ENCODE measurements around the gene C11orf24. TPM values are rescaled to one million over a fixed set of nuclear protein-coding genes. Genes with fewer than 3 reads are reported as not detected.

C11orf24 gene
- total and polyA plus RNA-seq, 2 of the 8 experiments (the other 6 are each of a cell fraction or from before 2014, with no cell fraction given), result 45.4 to 51.7 TPM

GRCh38 chr11:68295940-68296339 is 24.2 kb upstream of the C11orf24 start:
- TF ChIP-seq USF2 (IDR thresholded peaks at IDR 0.05; ENCODE audit: low read length) (no peak), HDAC2 (IDR thresholded peaks at IDR 0.05; ENCODE audit: borderline replicate concordance in 1 of 2, low read depth in 2 of 2, low read length in 2 of 2) (no peak), HDAC6 (IDR thresholded peaks at IDR 0.05; ENCODE audit: low read depth, low read length) (no peak), SP1 (IDR thresholded peaks at IDR 0.05; ENCODE audit: low read depth, low read length) (no peak), CREB1 (IDR thresholded peaks at IDR 0.05) (no peak), CBX5 (IDR thresholded peaks at IDR 0.05; ENCODE audit: low read depth, low read length) (no peak), TCF12 (IDR thresholded peaks at IDR 0.05; ENCODE audit: low read depth, low read length) (no peak), ATF2 (IDR thresholded peaks at IDR 0.05; ENCODE audit: low read length) (no peak)
- no peaks in the 10 kb centered on the region for H3K79me1 ChIP-seq (ENCODE audit: low read depth, low read length)
- ChIA-PET POLR2A (ENCODE audit: partially characterized antibody) (interaction anchor here (1.0 to 1.5 kb wide), 4 partner anchors 15 to 81 kb away, joined by 3 to 4 read pairs (median 3); partner anchors contain the start of gene C11orf24), CTCF (ENCODE audit: partially characterized antibody) (interaction anchor here (0.9 to 6.6 kb wide), 15 partner anchors 8 to 110 kb away, joined by 3 to 141 read pairs (median 17); partner anchors contain the start of gene C11orf24)
- H3K23me2 ChIP-seq (ENCODE audit: low read depth, low read length), result no peaks in the 10 kb centered on the region
- no peak overlapping the region for H4K91ac ChIP-seq (replicated peaks; ENCODE audit: insufficient read length, low read length)
- no peaks in the 10 kb centered on the region for H3K79me2 ChIP-seq (ENCODE audit: control insufficient read depth in 1 of 2, insufficient read depth in 2 of 2, low read length in 2 of 2)
- no peaks in the 10 kb centered on the region for H4K20me1 ChIP-seq (replicated peaks in 1 of 2; ENCODE audit: control insufficient read depth in 1 of 2, insufficient read depth in 2 of 2, low read length in 2 of 2)
- 95% methylated on average over 5 of the region's 5 CpGs; no CpG with 5 or more reads in 1 of the 2 experiments for WGBS, 2 experiments (ENCODE audit: extremely low coverage in 1 of 2, insufficient coverage in 1 of 2, insufficient read length in 1 of 2, insufficient replicate concordance in 2 of 2, low coverage in 1 of 2, low lambda C conversion rate in 2 of 2, missing lambda C conversion rate in 1 of 2)
- no peaks in the 10 kb centered on the region for H3K9me3 ChIP-seq (ENCODE audit: insufficient read depth in 2 of 2, low read depth in 1 of 2, low read length in 1 of 2)
- H2BK5ac ChIP-seq (ENCODE audit: low read depth, low read length), result no peak overlapping the region
- H3K4me3 ChIP-seq (ENCODE audit: extremely low read depth in 1 of 4, insufficient read depth in 2 of 4, low read depth in 3 of 4, low read length in 4 of 4), result no peak overlapping the region
- no peak overlapping the region for H2BK20ac ChIP-seq (ENCODE audit: low read length)
- no peak overlapping the region for H3K56ac ChIP-seq (replicated peaks; ENCODE audit: insufficient read length, low read depth, low read length)
- no peak overlapping the region for H2BK120ac ChIP-seq (replicated peaks; ENCODE audit: low read depth, low read length)
- H3K27ac ChIP-seq (ENCODE audit: low read depth, low read length), result no peak overlapping the region
- no peak overlapping the region for H3K4ac ChIP-seq (replicated peaks; ENCODE audit: insufficient read length, low read depth, low read length)
- H4K8ac ChIP-seq (ENCODE audit: extremely low read depth, insufficient read depth, low read length), result no peak overlapping the region; the same call in 1 of the 2 replicates
- H2AFZ ChIP-seq (ENCODE audit: low read length), result no peak overlapping the region
- H3K23ac ChIP-seq (ENCODE audit: insufficient read length), result no peak overlapping the region
- peaks cover 0 to 2% (median 0%) of the 10 kb centered on the region in 4 experiments; a peak in 2 of 7 replicates for H3K4me1 ChIP-seq (replicated peaks in 1 of 4; ENCODE audit: control insufficient read depth in 3 of 4, insufficient read depth in 4 of 4, low read length in 3 of 4)
- no peak overlapping the region for H3K18ac ChIP-seq (ENCODE audit: extremely low read depth, low read length)
- no peak overlapping the region for H3K4me2 ChIP-seq (ENCODE audit: insufficient read depth in 1 of 2, low read depth in 2 of 2, low read length in 2 of 2)
- no peak for DNase-seq (ENCODE audit: low read depth in 1 of 2, low spot score in 2 of 2)
- H2BK12ac ChIP-seq (ENCODE audit: low read depth, low read length), result no peak overlapping the region
- H2AK5ac ChIP-seq (ENCODE audit: low read depth, low read length), result no peak overlapping the region
- no peak overlapping the region for H2BK15ac ChIP-seq (ENCODE audit: low read length)
- no peak overlapping the region for H3K14ac ChIP-seq (ENCODE audit: insufficient read length)
- no peak for FAIRE-seq
- H3K27me3 ChIP-seq (replicated peaks in 1 of 4; ENCODE audit: control insufficient read depth in 3 of 4, extremely low read depth in 1 of 4, insufficient read depth in 3 of 4, low read length in 3 of 4), result no peaks in the 10 kb centered on the region; a peak in 2 of 7 replicates
- H3K9ac ChIP-seq (replicated peaks in 1 of 4; ENCODE audit: extremely low read depth in 1 of 4, low read depth in 3 of 4, low read length in 3 of 4), result no peak overlapping the region
- H3K36me3 ChIP-seq (ENCODE audit: control insufficient read depth in 2 of 4, insufficient read depth in 4 of 4, low read length in 3 of 4), result no peaks in the 10 kb centered on the region
- no peak overlapping the region for H4K5ac ChIP-seq (ENCODE audit: insufficient read length, low read depth, low read length)
